HG03135 (cell line): Measurements from ENCODE around the gene C1orf53.

Source experiments
- ATAC-seq: cut with Tn5 transposase; IDR thresholded peaks from one replicate; pipeline ENCODE4 v1.9.1; 2021; ENCODE audit warnings: mild to moderate bottlenecking, moderate library complexity; ENCODE audit not compliant: unreplicated experiment

Gene C1orf53

GRCh38 chr1:197907846-197908616 is 5.6 kb downstream of the C1orf53 start:
- no peak for ATAC-seq

GRCh38 chr1:197908716-197909220 is 6.3 kb downstream of the C1orf53 start:
- ATAC-seq = no peak

DNA sequence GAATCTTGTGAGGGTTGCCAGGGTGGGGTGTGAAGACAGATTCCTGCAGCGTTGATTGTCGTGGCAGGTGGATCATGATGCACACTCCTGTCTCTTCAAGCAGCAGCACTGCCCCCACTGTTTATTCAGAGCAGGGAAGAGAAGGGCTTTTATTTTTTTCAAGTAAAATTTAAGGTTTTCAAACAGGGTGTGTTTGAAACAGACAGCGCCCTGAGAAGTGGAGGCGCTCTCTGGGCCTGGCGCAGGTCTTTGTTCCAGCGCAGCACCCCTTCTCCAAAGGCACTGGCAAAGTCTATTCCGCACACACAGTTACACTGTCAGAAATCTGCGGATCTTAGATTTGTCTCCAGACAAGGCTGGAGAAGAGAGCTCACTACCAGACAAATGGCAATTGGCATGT is 7.0 kb downstream of the C1orf53 start:
- ATAC-seq = no peak

DNA sequence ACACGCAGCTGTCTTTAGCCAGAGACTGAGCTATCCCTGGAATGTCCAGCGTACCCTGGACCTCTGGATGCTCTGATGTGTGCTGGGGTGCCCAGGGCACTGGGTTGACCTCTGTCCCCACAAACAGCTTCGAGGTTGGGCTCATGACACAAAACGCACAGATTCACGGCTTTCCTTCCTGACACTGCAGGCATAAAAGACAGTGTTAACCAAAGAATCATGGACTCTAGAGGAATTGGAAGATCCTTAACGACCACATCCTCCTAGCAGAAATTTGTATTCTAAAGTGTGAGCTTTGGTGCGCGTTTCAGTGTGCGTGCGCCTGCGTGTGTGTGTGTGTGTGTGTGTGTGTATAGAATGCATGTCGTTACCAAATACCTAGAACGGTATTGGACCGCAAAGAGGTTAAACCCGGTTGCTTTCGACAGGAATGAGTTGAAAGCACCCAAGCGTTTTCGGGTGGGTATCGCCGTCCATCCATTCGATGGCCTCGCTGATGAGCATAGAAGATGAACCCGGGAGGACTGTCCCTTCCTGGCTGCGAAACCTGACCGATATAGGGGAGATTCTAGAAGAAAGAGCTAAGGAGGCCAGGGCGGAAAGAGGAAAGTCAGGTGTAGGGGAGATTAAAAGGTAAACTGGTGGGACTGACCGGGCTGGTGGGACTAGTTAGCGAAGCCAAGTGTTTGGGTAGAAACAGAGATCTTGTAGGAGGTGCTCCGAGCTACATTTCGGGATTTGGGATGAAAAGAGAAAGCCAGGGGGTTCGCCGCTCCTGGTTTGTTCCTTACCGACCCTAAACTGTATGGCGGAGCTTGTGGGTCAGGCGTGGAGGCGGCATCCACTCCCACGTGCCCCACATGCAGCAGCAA is 7.9 kb downstream of the C1orf53 start:
- no peak for ATAC-seq

DNA sequence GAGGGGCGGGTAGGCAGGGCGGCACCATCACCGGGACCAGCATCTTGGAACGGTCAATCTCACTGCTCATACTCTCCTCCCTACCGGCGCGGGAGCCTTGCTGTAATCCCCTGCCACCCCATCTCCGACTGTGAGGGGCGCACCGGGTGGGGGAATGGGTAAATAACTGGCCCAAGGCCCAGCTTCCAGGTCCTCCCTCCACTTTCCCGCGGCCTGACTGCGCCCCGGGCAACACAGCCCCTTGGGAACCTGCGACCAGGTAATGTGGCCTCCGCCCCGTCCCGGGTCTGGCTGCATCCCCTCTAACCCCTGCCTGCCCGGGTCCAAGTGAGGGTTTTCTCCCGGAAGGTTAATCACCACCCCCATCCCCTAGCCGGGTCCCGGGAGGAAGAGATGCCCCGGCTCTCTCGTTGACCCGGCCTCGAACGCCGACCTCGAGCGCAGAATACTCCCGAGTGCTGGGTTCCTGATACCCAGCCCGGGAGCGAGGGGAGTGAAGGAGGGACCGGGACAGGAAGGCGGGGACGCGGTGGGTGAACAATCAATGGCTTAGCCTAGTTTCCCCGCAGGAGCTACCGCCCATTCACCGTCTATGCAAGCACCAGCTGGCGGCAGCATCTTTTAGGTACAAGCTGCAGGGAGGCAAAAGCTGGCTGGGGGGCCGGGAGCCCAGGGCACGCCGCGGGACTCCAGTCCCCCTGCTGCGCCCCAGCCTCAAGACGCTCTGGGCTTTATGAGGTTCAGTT is 8.9 kb downstream of the C1orf53 start:
- no peak for ATAC-seq

DNA sequence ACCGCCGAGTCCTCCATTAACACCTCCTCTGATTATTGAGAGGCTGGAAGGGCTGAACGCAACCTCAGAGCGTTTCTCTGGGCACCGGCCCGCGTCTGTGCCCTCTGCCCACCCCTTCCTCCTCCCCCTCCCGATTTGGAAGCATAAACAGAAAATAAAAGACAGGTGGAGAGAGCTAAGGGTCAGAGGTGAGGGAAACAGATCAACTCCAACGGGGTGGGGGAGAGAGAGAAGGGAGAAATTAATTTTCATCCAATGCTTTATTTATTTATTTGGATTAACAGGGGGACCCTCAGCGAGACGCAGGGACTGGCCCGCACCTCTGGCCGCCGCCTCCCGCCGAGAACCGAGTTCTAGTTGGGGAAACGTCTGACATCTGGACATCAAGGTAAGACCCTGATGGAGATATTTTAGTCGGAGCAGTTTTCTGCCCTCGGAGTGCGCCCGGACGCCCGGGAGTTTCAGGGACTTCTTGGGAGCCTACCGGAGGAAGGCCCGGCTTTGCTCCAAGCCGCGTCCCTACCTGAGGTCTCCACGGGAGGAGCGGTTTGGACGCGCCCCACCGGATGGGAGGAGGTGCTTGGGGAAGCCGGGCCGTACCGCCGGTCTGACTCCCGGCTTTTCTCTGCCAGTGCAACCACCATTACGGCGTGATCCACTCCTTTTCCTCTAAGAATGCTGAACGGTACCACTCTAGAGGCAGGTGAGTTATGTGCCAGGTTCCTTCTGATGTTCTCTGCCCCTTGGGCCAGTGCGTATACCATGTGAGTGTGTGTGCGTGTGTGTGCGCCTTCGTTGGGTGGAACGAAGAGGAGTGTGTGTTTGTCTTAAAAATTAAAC is 9.6 kb downstream of the C1orf53 start:
- no peak for ATAC-seq

DNA sequence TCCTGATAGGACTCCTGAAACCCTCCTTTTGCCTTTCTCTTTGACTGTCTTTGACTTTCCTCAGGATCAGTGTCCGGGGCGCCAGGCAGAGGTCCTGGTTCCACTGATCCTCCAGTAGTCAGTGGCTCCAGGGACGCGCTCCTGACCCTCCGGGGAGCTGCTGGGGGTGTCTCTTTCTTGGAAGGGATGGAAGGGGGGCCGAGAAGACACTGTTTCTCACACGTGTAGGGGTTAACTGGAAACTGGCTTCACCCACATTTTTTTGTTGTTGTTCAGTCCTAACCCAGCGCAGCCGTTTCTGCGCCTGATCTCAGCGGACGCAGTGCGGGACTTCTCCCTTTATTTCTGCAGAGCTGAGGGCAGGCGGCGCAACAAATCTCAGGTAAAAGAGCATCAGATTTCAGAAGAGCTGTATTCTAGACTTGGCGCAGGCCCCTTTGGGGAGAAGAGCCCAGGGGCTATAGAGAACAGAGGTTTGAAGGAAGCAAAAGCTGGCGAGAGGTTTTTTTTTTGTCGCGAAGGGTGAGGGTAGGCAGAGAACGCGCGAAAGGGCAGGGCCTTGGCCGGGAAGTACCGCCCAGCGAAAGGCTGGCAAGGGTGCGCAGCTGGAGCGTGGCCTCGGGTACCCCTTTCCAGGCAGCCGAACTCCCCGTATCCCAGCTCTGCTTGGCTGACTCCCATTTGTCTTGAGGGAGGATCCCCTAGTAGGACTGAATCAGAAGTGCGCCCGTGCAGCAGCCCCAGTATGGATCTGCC is 10.5 kb downstream of the C1orf53 start:
- ATAC-seq = no peak

DNA sequence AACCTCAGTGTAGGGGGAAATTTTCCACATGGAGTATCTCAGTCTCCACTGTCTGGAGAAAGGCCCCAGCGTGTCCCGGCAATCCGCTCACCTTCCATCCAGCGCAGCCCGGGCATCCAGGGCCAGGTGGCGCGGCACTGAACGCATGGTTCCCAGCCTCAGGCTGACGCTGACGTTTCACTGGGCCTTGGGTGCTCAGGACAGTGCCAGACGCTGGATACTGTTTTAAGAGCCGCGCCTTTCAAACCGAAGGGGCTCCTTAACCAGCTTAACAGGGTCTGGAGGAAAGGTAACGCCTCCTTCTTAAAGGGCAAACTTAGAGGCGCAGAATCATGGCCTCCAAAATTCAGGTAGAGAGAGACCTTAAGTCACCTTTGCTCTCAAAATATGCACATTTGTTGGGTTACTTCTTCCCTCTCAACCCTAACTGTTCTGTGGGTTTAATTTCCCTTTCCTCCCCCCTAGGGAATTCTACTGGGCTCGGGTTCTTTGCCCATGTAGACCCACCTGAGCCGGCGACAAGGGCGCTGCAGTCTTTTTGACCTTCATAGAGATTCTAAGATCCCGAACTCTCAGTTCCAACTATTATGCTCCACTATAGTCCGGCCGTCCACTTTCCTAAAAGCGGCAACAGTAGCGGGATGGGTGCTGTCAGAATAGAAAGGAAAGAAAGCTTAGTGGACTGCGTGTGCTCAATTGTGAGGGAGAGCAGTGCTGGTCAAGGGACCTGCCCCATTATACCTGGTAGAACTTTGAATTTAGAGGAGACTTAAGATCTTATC is 11.3 kb downstream of the C1orf53 start:
- no peak for ATAC-seq

- no peak for ATAC-seq
Measured at GRCh38 chr1:197914510-197914909, 12.1 kb downstream of the C1orf53 start.

GRCh38 chr1:197915260-197915861 is 12.9 kb downstream of the C1orf53 start:
- ATAC-seq = no peak

DNA sequence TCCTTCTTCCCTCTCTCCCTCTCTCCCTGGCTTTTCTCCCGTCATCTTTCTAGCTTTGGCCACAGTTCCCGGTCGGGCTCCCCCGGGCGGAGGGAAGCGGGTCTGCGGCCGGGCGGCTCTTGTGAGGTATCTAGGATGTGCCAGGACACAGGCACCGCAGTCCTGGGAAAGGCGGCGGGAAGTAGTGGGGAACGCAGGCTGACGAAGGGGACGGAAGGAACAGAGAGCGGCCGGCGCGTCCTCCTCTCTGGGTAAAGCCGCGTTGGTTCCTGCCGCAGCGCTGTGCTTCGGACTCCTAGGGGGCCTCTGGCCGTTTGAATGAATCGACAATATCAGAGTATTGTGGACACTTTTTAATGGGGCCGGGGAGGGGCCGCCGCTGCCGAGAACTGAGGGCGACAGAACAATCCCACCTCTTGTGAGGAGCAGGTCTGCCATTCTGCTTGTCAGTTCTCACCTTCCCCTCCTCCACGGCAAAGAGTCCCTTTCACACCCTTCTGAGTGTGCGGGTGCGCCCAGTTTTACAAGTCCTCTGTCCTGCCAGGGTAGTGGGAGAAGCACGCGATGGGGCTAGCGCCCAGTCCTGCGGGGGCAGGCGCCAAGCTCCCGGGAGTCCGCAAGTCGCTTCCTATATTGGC is 13.6 kb downstream of the C1orf53 start:
- no peak for ATAC-seq

- no peak for ATAC-seq
Measured at GRCh38 chr1:197916500-197916983, 14.1 kb downstream of the C1orf53 start.

GRCh38 chr1:197917805-197918651 is 15.6 kb downstream of the C1orf53 start:
- ATAC-seq = no peak

GRCh38 chr1:197918807-197919345 is 16.4 kb downstream of the C1orf53 start:
- ATAC-seq = no peak

DNA sequence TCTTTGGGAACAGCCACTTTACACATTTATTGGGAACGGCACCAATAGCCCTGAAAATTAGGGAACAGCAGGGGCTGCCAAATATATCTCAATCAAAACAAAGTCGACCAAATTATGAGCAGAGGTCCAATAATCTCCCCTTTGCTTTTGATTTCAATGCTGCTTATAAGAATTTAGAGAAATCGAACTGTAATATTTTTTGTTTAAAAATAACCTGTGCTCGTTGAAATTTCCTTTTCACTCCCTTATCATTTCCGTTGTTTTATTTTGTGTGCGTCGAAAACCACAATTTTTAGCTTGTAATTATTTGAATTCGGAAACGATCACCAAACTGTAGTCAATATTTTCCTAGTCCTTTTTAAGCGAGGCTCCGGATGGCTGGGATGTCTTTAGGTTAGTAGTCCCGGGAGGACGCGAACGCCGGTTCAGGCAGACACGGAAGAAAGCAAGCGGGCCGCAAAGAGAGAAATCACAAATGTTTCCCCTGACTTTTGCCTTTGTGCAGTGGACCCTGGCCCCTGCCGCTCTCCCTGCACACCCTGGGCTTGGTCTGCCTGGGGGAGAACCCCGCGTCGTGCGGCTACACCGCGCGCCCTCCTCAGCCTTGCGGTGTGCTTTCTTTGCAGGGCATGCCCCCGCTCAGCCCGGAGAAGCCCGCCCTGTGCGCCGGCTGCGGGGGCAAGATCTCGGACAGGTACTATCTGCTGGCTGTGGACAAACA is 17.1 kb downstream of the C1orf53 start:
- ATAC-seq = no peak

GRCh38 chr1:197920067-197920396 is 17.6 kb downstream of the C1orf53 start:
- ATAC-seq = no peak
